ENCODE data around the gene TRAK2.

DNA sequence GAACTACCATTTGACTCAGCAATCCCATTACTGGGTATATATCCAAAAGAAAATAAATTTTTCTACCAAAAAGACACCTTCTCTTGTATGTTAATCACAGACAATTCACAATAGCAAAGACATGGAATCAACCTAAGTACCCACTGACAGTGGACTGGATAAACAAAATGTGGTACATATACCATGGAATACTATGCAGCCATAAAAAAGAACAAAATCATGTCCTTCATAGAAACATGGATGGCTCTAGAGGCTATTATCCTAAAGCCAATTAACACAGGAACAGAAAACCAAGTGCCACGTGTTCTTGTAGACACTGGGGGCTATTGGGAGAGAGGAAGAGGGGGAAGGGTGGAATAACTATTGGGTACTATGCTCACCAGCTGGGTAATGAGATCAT lies 121.8 kb downstream of the TRAK2 start:
- TF ChIP-seq, protein P1, sequence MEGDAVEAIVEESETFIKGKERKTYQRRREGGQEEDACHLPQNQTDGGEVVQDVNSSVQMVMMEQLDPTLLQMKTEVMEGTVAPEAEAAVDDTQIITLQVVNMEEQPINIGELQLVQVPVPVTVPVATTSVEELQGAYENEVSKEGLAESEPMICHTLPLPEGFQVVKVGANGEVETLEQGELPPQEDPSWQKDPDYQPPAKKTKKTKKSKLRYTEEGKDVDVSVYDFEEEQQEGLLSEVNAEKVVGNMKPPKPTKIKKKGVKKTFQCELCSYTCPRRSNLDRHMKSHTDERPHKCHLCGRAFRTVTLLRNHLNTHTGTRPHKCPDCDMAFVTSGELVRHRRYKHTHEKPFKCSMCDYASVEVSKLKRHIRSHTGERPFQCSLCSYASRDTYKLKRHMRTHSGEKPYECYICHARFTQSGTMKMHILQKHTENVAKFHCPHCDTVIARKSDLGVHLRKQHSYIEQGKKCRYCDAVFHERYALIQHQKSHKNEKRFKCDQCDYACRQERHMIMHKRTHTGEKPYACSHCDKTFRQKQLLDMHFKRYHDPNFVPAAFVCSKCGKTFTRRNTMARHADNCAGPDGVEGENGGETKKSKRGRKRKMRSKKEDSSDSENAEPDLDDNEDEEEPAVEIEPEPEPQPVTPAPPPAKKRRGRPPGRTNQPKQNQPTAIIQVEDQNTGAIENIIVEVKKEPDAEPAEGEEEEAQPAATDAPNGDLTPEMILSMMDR (conservative IDR thresholded peaks at IDR 0.05), result no peak
- no peak for TF ChIP-seq ZFX (IDR thresholded peaks at IDR 0.05)

All from C4-2B (cell line).